ENCODE data around the gene PELO. TPM values are rescaled to one million over a fixed set of nuclear protein-coding genes. Genes with fewer than 3 reads are reported as not detected.

Gene PELO
- total RNA-seq, 1 experiment from 2014 or later, result 21.5 TPM

DNA sequence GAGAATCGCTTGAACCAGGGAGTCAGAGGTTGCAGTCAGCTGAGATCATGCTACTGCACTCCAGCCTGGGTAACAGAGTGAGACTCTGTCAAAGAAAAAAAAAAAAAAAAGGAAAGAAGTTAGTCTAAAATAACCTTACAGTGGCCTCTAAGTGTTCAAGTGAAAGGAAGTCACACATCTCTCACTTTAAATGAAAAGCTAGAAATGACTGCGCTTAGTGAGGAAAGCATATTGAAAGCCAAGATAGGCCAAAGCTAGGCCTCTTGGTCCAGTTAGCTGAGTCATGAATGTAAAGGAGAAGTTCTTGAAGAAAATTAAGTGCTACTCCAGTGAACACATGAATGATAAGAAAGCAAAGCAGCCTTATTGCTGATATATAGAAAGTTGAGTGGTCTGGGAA is 38.1 kb downstream of the PELO start:
- Histone ChIP-seq H3K27me3 (ENCODE audit: insufficient read depth, low read depth) (no peaks in the 10 kb centered on the region), H4K20me1 (ENCODE audit: insufficient read depth) (no peaks in the 10 kb centered on the region), H3K79me2 (ENCODE audit: low read depth) (no peaks in the 10 kb centered on the region), H3K36me3 (ENCODE audit: low read depth) (no peaks in the 10 kb centered on the region), H3K4me2 (no peak overlapping the region), H3K4me1 (replicated peaks; ENCODE audit: insufficient read depth) (no peaks in the 10 kb centered on the region), H3K4me3 (no peak overlapping the region), H3K27ac (no peak overlapping the region), H3K9me3 (ENCODE audit: insufficient read depth, low read depth) (no peaks in the 10 kb centered on the region; the same call in 1 of the 2 replicates), H3K9me2 (ENCODE audit: insufficient read depth) (no peaks in the 10 kb centered on the region; the same call in 1 of the 2 replicates), H2AFZ (no peak overlapping the region), H3F3A (ENCODE audit: insufficient read depth, low read depth) (no peaks in the 10 kb centered on the region)
- POLR2A ChIA-PET (ENCODE audit: unreplicated experiment), result no interaction called here
- intact Hi-C loops (cut with micrococcal nuclease; ENCODE audit: unreplicated experiment), result no loop called here
- no TSS peak for BruUV-seq (replicated peaks)
- CTCF ChIA-PET, result no interaction called here
- no peak for TF ChIP-seq EZH2 (IDR thresholded peaks at IDR 0.05; ENCODE audit: low read depth)
- DNase-seq, result no peak

DNA sequence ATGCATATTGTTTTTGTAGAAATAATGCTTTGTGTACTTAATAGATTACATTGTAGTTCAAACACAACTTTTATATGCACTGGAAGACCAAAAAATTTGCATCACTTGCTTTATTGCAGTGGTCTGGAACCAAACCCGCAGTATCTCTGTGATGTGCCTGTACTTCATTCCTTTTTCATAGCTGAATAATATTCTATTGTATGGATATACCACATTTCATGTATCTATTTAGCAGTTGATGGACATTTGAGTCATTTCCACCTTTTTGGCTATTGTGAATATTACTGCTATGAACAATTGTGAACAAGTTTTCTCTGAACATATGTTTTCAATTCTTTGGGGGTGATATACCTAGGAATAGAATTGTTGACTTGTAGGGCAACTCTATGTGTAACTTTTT is 40.1 kb downstream of the PELO start:
- Histone ChIP-seq H3K4me2 (no peak overlapping the region), H4K20me1 (ENCODE audit: insufficient read depth) (no peaks in the 10 kb centered on the region), H3K36me3 (ENCODE audit: low read depth) (no peaks in the 10 kb centered on the region), H3K4me3 (no peak overlapping the region), H3K9me2 (ENCODE audit: insufficient read depth) (no peaks in the 10 kb centered on the region; the same call in 1 of the 2 replicates), H3K27me3 (ENCODE audit: insufficient read depth, low read depth) (no peaks in the 10 kb centered on the region), H3F3A (ENCODE audit: insufficient read depth, low read depth) (no peaks in the 10 kb centered on the region), H2AFZ (no peak overlapping the region), H3K4me1 (replicated peaks; ENCODE audit: insufficient read depth) (no peaks in the 10 kb centered on the region), H3K79me2 (ENCODE audit: low read depth) (no peaks in the 10 kb centered on the region), H3K9me3 (ENCODE audit: insufficient read depth, low read depth) (no peaks in the 10 kb centered on the region; the same call in 1 of the 2 replicates), H3K27ac (no peak overlapping the region)
- intact Hi-C loops (cut with micrococcal nuclease; ENCODE audit: unreplicated experiment), result no loop called here
- ChIA-PET POLR2A (ENCODE audit: unreplicated experiment) (no interaction called here), CTCF (no interaction called here)
- TF ChIP-seq EZH2 (IDR thresholded peaks at IDR 0.05; ENCODE audit: low read depth), result no peak
- TF ChIP-seq, protein P1, sequence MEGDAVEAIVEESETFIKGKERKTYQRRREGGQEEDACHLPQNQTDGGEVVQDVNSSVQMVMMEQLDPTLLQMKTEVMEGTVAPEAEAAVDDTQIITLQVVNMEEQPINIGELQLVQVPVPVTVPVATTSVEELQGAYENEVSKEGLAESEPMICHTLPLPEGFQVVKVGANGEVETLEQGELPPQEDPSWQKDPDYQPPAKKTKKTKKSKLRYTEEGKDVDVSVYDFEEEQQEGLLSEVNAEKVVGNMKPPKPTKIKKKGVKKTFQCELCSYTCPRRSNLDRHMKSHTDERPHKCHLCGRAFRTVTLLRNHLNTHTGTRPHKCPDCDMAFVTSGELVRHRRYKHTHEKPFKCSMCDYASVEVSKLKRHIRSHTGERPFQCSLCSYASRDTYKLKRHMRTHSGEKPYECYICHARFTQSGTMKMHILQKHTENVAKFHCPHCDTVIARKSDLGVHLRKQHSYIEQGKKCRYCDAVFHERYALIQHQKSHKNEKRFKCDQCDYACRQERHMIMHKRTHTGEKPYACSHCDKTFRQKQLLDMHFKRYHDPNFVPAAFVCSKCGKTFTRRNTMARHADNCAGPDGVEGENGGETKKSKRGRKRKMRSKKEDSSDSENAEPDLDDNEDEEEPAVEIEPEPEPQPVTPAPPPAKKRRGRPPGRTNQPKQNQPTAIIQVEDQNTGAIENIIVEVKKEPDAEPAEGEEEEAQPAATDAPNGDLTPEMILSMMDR (conservative IDR thresholded peaks at IDR 0.05), result no peak
- no peak for DNase-seq
- no TSS peak for BruUV-seq (replicated peaks)

DNA sequence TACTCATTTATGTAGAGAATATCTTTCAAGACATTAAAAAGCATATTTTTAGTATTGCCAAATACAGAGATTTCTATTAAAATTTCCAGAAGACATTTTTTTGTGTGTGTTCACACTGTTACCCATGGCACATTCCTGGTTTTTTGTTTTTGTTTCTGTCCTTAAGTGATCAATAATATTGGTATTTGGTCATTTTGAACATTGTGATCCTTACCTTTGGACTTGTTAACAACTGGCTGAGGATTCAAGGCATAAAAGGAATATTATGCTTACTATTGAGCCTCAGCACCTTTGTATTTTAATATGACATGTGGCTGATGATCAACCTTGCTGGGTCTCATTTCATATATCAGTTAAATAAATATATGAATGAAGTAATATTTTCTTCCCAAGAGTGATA is 41.9 kb downstream of the PELO start:
- no peak for DNase-seq
- Histone ChIP-seq H3K36me3 (ENCODE audit: low read depth) (no peaks in the 10 kb centered on the region), H3K27ac (no peak overlapping the region), H3K4me2 (no peak overlapping the region), H3F3A (ENCODE audit: insufficient read depth, low read depth) (no peaks in the 10 kb centered on the region), H3K9me3 (ENCODE audit: insufficient read depth, low read depth) (no peaks in the 10 kb centered on the region; the same call in 1 of the 2 replicates), H3K4me3 (no peak overlapping the region), H3K9me2 (ENCODE audit: insufficient read depth) (no peaks in the 10 kb centered on the region; the same call in 1 of the 2 replicates), H2AFZ (no peak overlapping the region), H4K20me1 (ENCODE audit: insufficient read depth) (no peaks in the 10 kb centered on the region), H3K4me1 (replicated peaks; ENCODE audit: insufficient read depth) (no peaks in the 10 kb centered on the region), H3K27me3 (ENCODE audit: insufficient read depth, low read depth) (no peaks in the 10 kb centered on the region), H3K79me2 (ENCODE audit: low read depth) (no peaks in the 10 kb centered on the region)
- no TSS peak for BruUV-seq (replicated peaks)
- ChIA-PET POLR2A (ENCODE audit: unreplicated experiment) (no interaction called here), CTCF (no interaction called here)
- intact Hi-C loops (cut with micrococcal nuclease; ENCODE audit: unreplicated experiment), result no loop called here
- TF ChIP-seq EZH2 (IDR thresholded peaks at IDR 0.05; ENCODE audit: low read depth), result no peak
- TF ChIP-seq, protein P1 (conservative IDR thresholded peaks at IDR 0.05), result no peak

DNA sequence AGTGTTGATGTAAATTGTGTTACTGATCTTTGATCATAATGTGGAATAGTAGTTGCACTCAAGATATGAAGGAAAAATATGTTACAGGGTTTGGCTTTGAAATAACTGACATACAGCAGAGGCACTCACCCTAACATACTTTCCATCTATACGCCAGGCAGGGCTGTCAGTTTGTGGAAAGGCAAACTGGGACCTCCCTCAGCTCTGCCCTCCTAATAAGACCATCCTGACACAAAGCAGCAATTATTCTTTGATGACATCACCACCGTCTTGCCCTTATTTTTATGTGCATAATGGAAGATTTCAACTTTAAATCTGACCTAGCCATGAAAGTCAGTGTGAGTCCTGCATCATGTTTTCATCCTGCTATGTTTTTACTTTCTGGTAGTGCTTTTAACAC is 42.9 kb downstream of the PELO start:
- H4K20me1 ChIP-seq (ENCODE audit: insufficient read depth), result no peaks in the 10 kb centered on the region
- intact Hi-C loops (cut with micrococcal nuclease; ENCODE audit: unreplicated experiment), result no loop called here
- no peaks in the 10 kb centered on the region for H3K79me2 ChIP-seq (ENCODE audit: low read depth)

More for the DNA sequence above, 42.9 kb downstream of the PELO start:
- no peak overlapping the region for H3K27ac ChIP-seq
- no peaks in the 10 kb centered on the region for H3F3A ChIP-seq (ENCODE audit: insufficient read depth, low read depth)
- no peak for DNase-seq
- no peaks in the 10 kb centered on the region; the same call in 1 of the 2 replicates for H3K9me3 ChIP-seq (ENCODE audit: insufficient read depth, low read depth)
- H3K9me2 ChIP-seq (ENCODE audit: insufficient read depth), result no peaks in the 10 kb centered on the region; the same call in 1 of the 2 replicates
- no peak overlapping the region for H3K4me3 ChIP-seq
- no peaks in the 10 kb centered on the region for H3K27me3 ChIP-seq (ENCODE audit: insufficient read depth, low read depth)
- ChIA-PET POLR2A (ENCODE audit: unreplicated experiment) (no interaction called here), CTCF (no interaction called here)
- no peak for TF ChIP-seq EZH2 (IDR thresholded peaks at IDR 0.05; ENCODE audit: low read depth)
- TF ChIP-seq, protein P1 (conservative IDR thresholded peaks at IDR 0.05), result no peak
- BruUV-seq (replicated peaks), result no TSS peak
- no peak overlapping the region for H2AFZ ChIP-seq
- no peaks in the 10 kb centered on the region for H3K36me3 ChIP-seq (ENCODE audit: low read depth)
- no peaks in the 10 kb centered on the region for H3K4me1 ChIP-seq (replicated peaks; ENCODE audit: insufficient read depth)
- no peak overlapping the region for H3K4me2 ChIP-seq

Measured in PC-9 (cell line).